SK-N-SH (cell line): Measurements from ENCODE around the gene RHOH.

Experiments used
- CTCF ChIP-seq: fragments of 200-600 bp; sonication (generic); IDR thresholded peaks from 2 replicates; pipeline ENCODE4 v1.6.1; 2017; ENCODE audit warnings: antibody characterized with exemption, mild to moderate bottlenecking, moderate library complexity
- ELF1 ChIP-seq: IDR thresholded peaks from 2 replicates; pipeline ENCODE4 v1.4.0; 2012

- TF ChIP-seq CTCF (no peak), ELF1 (no peak)
Measured at GRCh38 chr4:40200875-40201801, 4.3 kb downstream of the RHOH start.
